Measurements from ENCODE around the gene KIAA0232.

The KIAA0232 gene

DNA sequence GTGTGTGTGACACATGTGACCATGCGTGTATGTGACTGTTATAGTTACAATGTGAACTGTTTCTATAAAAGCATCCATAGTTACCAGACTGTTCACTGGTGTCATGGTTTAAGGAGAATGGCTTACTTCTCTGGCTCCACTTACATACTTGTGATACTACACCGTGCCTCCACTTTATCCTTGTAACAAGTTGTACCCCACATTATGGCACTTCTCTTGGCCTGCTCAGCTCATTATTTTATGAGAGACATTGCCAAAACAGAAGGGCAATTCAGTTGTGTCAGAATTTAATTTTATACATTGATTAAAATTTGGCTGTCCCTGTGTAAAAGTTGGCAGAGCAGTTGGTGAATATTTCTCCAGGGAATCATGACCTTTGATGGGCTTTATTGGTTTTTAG is 64.7 kb downstream of the KIAA0232 start:
- no peak for DNase-seq (ENCODE audit: low spot score)

DNA sequence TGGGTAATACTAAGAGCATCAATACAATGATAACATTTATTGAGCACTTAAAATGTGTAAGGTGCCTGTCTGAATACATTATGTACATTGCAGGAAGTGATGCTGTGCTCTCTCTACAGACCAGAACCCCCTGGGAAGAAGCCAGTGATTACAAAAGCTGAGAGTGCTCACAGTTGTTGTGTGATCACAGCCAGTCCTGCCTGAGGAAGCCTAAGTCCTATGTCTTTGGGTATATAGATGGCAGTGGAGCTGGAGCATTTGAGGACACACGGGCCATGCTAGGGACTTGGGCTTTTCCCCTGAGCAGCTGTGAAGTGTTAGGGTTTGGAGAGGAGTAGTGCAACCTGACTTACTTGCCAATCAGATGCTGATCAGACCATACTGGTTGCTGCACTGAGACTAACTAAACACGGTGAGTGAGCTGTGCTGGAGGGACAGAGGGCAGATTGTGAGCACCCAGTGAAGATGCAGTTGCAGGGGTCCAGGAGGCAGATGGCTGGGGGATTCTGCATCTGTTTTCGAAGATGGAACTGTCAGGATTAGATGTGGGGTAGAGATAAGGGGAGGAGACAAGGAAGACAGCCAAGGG is 66.3 kb downstream of the KIAA0232 start:
- peak; percentile 60 for DNase-seq (ENCODE audit: low spot score)

DNA sequence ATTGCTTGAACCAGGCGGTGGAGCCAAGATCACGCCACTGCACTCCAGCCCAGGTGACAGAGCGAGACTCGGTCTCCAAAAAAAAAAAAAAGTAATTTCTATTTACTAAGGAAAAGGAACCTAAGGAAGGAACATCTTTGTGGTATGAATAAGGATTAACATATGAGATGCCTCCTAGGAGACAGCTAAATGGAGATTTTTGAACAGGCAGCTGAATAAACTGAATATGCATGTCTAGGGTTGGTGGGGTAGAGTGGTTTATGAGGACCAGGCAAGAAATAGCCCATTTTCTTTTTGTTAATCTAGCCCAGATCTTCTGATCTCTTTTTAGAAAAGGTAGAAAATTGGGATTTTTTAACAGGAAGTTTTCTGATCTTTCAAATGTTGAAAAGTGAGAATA is 67.2 kb downstream of the KIAA0232 start:
- DNase-seq (ENCODE audit: low spot score), result no peak

DNA sequence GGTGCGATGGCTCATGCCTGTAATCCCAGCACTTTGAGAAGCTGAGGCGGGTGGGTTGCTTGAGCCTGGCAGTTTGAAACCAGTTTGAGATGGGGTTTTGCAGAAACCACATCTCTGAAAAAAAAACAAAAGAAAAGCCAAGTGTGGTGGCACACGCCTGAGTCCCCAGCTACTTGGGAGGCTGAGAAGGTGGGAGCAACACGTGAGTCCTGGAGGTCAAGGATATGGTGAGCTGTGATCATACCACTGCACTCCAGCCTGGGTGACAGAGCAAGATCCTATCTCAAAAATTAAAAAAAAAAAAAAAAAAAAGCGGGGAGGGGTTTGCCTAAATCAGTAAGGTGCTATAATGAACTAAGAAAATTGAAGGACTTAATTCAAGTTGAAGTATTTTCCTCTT is 68.9 kb downstream of the KIAA0232 start:
- no peak for DNase-seq (ENCODE audit: low spot score)

DNA sequence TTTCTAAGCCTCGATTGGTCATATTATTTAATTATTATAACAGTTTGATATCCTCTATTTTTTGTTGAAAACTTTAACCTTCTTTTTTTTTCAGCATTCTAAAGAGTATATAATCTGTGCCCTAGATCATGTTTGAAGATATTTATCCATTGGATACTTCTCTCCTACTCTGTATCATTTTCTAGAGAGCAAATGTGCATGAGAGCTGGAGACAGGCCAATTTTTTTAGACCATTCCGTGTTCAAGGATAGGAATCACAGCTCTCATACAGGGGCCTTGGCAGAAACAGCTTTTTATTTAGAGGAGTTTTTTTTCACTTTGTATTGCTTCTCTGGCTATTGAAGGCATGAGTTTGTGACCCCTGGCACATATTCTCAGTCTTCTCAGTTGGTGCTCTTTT is 69.4 kb downstream of the KIAA0232 start:
- DNase-seq (ENCODE audit: low spot score), result no peak

DNA sequence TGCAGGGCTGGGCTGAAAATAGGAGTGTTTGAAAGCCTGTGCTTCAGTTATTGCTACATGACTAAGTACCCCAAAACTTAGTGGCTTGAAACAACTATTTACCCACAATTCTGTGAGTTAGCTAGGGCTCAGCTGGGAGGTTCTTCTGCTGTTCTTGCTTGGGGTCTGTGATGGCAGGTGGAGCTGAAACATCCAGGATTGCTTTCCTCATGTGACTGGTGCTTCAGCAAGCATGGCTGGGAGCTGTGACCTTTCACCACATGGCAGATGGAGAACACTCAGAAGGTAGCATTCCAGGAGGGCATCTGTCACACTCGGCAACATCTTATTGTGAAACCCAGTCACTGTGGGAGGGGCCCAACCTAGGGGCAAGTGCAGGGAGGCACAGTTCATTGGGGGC is 70.1 kb downstream of the KIAA0232 start:
- no peak for DNase-seq (ENCODE audit: low spot score)

DNA sequence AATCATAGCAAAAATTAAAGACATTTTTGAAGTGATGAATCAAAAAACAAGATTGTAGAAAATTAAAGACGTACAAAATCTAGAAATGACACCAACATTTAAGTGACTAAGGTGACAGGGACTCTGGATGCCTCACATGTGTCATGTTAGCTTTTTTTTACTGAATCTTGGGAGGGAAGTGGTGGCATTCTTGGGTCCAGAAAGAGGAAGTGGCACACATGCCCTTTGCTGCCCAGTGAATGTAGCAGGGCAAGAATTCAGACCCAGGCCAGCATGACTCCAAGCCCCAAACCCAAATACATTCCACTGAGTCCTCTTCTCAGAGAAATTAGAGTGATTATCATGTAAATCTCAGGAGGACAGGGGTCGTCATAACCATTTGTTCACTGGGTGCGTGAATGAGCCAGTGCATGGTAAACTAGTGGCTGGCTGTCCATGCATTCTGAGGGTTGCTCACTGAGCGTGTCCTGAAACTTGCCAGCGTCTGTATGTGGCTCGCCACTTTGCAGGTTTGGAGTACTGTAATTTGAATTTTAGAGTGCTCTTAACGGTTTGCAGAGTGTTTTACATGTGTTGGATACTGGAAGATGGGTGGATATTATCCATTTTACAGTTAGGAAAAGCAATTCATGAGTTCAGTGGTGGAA is 71.7 kb downstream of the KIAA0232 start:
- no peak for DNase-seq (ENCODE audit: low spot score)

DNA sequence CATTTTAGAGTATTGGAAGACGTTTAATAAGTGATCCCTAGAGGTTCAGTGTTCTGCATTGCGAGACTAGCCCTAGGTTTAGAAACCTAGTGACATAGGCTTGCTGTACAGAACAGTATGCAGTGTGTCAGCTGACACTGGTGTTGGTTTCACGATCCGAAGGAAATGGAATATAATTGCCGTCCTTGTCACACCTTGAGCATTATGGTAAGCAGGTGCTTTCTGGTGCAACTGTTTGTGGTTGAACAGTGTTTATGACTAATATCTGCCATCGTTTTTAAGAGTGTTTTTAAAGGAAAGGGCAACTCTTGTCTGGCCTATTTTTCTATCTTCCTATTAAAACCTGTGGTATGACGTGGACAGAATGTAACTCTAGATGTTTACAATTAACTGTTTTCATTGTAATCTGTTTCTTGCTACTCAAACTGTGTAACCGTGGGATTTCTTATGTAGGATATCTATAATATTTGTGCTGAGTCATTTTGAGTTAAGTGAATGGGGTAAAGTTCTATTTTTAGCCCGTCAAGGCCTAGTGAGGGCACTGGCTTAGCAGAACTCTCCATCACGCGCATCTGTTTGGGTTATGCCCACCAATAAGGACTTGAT is 73.3 kb downstream of the KIAA0232 start:
- no peak for DNase-seq (ENCODE audit: low spot score)

DNA sequence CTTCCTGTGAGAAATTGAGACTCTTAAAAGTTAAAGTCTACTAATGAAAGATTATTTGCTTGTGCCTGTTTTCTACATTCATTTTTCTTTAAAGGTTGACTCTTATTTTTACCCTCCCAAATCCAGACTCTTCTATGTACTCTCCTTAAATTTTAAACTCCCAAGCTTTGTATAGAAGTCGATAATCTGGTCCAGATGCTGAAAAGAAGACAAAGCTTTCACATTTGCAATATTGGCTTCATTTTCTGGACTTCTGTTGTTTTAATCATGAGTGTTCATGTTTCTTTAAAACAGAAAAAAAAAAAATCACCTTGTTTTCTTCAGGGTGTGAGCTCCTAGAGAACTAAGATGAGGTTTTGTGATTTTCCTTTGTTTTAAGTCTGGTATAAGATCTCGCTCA is 73.9 kb downstream of the KIAA0232 start:
- DNase-seq (ENCODE audit: low spot score), result no peak

DNA sequence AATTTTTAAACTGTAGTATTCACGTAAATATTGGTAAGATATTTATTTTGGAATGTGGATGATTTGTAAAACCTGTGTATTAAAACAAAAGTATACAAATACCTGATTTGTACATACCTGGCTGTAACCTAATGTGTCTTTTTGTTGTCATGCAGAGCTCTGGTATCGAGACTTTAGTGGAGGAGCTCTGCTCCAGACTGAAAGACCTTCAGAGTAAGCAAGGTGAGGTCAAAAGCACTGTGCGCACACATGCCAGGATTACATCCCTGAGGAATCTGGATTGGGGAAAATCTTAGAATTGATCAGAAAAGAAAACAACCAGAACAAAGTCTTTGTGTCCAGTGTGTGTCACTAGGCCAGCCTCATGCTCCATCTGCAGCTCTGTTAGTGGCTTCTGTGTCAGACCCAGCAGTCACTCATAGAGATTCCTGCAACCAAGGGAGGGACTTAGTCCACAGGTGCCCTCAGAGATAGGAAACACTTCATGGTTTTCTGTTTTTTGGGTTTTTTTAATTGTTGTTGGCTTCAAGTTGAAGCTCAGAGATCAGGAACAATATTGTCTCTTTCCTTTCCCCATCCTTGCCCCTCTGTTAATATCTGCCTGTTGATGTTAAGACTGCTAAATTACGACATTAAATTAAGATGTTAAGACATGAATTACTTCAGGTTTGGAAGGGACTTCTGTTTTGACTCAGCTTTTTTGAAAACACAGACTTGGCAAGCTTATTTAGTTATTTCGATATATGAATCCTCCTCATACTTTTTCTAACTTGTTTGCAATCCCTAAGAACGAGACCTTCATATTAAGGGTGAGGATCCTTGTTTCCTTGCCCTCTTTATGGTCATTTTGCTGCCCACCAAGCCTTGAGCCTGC is 74.7 kb downstream of the KIAA0232 start:
- DNase-seq (ENCODE audit: low spot score), result no peak

DNA sequence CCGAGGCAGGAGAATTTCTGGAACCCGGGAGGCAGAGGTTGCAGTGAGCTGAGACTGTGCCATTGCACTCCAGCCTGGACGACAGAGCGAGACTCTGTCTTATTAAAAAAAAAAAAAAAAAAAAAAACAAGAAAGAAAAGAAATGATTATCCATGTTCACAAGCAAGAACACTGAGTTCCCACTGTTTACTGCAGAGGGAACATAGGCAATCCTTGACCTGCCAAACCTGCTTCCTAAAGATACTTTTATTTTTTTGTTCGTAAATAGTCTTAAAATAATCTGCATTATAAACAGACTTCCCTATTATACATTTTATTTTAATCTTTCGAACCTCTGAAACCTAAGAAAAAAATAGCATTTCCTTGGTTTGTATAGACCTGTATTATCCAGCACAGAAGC is 76.5 kb downstream of the KIAA0232 start:
- no peak for DNase-seq (ENCODE audit: low spot score)

DNA sequence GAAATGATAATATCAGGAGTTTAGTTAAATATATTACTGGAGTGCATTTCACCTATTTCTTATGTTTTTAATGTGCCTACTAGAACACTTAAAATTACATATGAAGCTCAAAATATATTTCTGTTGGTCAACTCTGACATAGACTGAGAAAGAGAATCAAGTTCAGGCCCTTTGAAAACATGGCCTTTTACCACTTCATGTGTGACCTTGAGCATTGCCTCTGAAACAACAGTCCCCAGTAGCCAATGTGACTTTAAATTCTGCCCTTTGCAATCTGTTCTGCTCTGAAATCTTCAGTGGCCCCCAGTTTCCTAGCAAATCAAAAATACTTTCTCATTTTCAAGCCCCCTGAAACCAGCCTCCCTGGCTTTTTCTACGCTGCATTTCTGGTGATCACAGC is 77.0 kb downstream of the KIAA0232 start:
- no peak for DNase-seq (ENCODE audit: low spot score)

DNA sequence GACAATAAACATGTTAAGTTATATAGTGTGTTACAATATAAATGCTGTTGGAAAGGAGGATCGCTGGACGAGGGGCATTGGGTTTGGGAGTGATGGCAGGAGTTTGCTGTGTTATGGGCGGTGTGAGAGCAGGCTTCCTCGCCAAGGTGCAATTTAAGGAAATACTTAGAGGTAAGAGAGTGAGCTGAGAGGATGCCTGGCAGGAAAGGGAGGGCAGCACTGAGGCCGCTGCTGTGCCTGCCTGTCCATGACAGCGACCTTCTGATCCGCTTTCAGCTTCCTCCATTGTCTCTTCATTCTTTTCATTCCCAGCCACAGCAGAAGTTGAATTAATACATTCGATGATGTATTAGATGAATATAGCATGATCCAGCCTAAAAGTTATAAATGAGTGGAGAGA is 85.9 kb downstream of the KIAA0232 start:
- no peak for DNase-seq (ENCODE audit: low spot score)

DNA sequence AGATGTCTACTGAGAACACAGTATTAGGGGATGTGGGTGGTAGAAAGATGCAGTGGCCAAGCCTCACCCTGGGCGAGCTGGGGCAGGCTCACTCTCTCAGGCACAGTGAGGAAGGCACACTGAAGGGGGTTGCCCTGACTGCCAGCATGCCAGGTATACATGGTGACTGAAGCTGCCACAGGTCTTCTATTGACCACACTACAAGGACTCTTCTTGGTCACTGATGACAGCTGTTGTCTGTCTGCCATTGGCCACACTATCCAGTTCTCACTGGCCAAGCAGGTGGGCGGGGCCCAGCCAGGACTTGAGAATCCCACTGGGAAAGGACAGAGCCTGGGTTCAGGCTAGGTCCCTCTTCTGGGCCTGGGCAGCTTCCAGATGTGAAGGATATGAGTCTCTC is 87.4 kb downstream of the KIAA0232 start:
- DNase-seq (ENCODE audit: low spot score), result no peak

DNA sequence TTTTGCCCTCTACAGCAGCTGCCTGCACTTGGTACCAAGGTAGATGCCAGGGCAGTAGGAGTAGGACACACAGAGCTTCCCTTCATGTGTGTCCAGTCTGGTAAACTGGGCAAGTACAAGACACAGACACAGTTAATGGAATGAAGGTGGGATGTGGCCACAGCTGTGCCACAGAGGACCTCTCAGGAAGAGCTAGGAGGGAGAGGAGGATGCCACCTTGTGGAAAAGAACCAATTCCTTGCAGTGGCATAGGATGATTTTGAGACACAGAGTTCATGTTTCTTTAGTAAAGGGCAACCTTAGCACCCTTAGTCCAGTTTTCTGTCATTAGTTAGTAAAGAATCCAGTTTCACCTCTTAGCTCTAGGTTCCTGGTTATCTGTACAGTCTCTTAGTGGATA is 90.8 kb downstream of the KIAA0232 start:
- peak; percentile 52 for DNase-seq (ENCODE audit: low spot score)

DNA sequence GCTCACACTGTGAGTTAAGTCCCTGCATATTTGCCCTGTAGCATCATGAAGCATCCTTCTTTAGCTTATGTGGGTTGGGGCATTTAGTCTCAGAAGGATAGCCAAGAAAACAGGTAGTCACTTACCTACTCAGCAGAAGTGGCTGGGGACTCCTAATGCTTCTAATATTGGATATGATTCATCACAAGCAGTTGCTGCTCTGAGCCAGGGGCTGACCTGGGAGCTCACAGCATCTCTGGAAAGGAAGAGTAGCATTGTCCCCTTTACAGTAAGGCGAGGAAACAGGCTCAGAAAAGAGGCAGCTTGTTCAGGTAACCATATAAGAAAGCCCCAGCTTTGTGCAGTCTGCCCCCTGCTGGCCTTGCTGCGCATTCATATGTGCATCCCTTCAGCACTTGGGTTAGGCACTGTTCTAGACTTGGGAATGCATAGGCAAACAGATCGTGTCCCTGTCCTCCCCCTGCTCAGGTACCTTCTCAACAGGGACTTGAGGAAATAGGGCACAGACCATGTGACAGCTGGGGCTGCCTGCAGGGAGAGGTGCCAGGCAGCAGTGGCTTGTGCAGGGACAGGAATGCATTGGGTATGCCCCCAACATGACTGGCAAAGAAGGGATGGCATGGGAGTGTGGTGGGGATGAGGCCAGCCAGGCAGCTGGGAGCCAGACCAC is 91.4 kb downstream of the KIAA0232 start:
- peak; percentile 77 for DNase-seq (ENCODE audit: low spot score)

DNA sequence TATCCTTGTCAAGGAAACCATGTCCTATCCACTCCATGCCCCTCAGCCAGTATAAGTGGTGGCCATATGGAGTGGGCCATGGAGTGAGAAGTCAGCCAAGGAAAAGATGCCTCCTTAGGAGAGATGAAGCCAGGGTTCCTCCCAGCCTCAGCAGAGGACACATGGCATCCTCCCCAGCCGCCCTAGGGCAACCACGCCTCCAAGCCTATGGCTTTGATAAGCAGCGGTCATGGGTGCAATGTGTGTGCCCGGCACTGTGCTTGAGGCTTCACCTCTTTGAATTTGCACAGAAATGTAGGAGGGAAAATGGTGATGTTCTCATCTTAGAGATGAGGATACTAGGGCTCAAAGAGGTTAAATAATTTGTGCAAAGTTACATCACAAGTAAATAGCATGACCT is 92.5 kb downstream of the KIAA0232 start:
- DNase-seq (ENCODE audit: low spot score), result no peak

DNA sequence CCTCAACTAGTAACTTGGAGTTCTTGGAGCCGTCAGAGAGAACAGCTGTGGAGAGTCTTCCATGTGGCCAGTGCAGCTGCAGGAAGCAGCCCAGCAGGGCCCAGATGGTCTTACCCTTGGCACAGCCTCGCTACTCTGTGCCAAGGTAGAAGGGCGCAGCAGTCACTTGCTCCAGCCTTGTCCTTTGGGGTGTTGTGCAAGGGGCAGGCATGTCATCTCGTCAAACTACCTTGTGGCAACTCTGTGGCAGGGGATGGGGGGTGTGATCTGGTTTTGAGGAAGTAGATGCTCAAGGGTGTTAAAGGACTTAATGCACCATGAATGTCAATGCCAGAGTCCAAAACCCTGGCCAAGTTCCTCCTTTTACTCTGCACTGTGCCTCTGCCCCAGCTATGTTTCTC is 92.9 kb downstream of the KIAA0232 start:
- no peak for DNase-seq (ENCODE audit: low spot score)

DNA sequence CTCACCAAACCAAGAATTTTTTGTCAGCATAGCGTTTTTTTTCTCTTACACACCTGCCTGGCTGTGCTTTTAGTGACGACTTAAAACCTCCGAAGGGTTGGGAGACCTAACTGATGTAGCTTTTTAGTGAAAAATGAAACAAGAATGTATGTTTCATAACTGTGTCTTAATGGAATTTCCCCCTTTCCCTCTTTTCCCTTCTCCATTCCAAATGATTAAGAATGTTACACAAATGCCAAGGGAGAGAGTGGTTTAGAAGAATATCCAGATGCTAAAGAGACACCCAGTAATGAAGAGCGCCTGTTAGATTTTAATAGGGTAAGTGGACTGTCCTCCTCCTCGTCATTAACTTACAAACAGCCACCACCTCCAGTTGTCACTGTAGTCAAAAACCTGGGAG is 93.9 kb downstream of the KIAA0232 start:
- DNase-seq (ENCODE audit: low spot score), result no peak

DNA sequence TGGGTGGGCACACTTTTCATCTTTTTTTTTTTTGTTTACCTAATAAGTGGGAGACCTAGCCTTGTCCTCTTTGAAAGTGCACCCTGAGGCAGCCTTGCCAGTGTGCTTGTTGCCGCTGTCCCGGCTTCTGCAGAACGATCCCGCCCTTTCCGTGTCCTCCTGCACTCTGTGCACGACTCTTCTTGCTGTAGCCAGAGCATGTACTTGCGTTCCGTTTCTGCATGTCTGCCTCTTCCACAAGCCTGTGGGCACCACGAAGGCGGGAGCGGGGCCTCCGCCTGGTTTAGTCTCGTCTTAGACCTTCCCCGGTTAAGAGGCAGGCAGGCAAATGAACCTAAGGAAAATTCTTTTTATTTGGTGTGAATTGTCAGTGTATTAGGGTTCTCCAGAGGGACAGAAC is 94.5 kb downstream of the KIAA0232 start:
- no peak for DNase-seq (ENCODE audit: low spot score)

DNA sequence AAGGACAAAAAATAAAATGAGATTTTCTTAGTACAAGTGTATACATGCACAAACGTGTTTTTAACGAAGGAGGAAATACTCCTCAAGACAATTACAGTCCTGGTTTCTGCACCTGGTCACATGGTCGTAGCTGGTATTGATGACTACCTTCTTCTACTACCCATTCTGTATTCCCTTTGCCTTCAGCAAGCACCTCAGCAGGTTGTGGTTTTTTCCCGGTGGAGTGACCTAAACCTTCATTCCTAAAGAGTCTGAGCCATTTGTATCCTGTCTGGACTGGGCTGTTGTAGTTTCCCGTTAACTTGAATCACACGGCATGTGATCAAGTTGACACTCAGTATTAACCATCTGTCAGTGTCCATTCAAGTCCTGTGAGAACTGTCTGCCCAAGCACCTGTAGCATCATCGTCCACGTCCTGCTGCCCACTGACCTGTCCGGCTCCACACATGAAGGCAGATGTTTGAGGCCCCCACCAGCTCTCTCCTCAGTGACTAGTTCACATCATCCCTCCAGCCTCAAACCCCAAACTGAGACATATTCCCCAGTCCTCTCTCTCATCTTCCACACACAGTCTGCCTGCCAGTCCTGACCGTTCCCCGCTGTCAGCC is 96.0 kb downstream of the KIAA0232 start:
- DNase-seq (ENCODE audit: low spot score), result no peak

DNA sequence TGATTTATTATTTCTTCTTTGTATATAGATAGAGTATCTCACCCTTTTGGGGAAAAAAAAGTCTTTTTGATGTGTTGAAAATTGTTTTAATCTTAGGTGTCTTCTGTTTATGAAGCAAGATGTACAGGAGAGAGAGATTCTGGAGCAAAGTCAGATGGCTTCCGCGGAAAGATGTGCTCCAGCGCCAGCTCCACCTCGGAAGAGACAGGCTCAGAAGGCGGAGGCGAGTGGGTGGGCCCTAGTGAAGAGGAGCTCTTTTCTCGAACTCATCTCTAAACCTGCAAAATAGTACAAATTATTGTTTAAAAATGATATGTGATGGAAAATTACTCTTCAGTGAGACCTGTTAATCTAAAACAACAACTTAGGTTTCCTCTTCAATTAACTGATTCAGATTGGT is 98.2 kb downstream of the KIAA0232 start:
- DNase-seq (ENCODE audit: low spot score), result no peak
